Kidney (tissue), 14 donors: Measurements from ENCODE around the gene NTNG2. TPM values are rescaled to one million over a fixed set of nuclear protein-coding genes. Genes with fewer than 3 reads are reported as not detected.

Experiments used
- DNase-seq, 5 donors: peaks; one replicate each; pipeline ENCODE4 v3.0.0-alpha.2; 2013 to 2020
- FAIRE-seq: peaks from 2 replicates; lab custom pipeline; 2012; peaks lifted over from hg19 to GRCh38; lab: Jason Lieb, UNC
- H3K27ac ChIP-seq, 2 donors: one replicate each; pipeline ENCODE4 v1.7.0; 2013; ENCODE audit warnings: low read depth in 2 of 2, low read length in 2 of 2, inconsistent platforms in 1 of 2
- H3K27me3 ChIP-seq: one replicate; pipeline ENCODE4 v1.7.1; 2013; ENCODE audit warnings: low read length, inconsistent platforms; ENCODE audit not compliant: control insufficient read depth, insufficient read depth
- H3K36me3 ChIP-seq, 3 donors: one replicate each; pipeline versions ENCODE4 v1.7.0 to v1.7.1; 2013; ENCODE audit warnings: low read length in 3 of 3, control low read depth in 1 of 3, inconsistent platforms in 1 of 3; ENCODE audit not compliant: insufficient read depth in 3 of 3, control insufficient read depth in 2 of 3
- H3K4me1 ChIP-seq, 3 donors: one replicate each; pipeline versions ENCODE4 v1.7.0 to v1.7.1; 2013; ENCODE audit warnings: low read length in 3 of 3, inconsistent platforms in 1 of 3, low read depth in 1 of 3; ENCODE audit not compliant: control insufficient read depth in 2 of 3, insufficient read depth in 2 of 3
- H3K4me3 ChIP-seq, 3 donors: one replicate each; pipeline versions ENCODE4 v1.7.0 to v1.8.1; 2013; ENCODE audit warnings: low read length in 3 of 3, control low read depth in 1 of 3, inconsistent platforms in 1 of 3
- H3K9ac ChIP-seq, 3 donors: one replicate each; pipeline versions ENCODE4 v1.7.0 to v1.7.1; 2013; ENCODE audit warnings: low read length in 3 of 3, control low read depth in 1 of 3, inconsistent platforms in 1 of 3
- H3K9me3 ChIP-seq, 3 donors: one replicate each; pipeline versions ENCODE4 v1.7.0 to v1.7.1; 2013; ENCODE audit warnings: low read length in 3 of 3, control low read depth in 1 of 3, inconsistent platforms in 1 of 3; ENCODE audit not compliant: control insufficient read depth in 2 of 3, insufficient read depth in 1 of 3
- CTCF ChIP-seq: IDR thresholded peaks from 3 replicates; pipeline ENCODE4 v1.5.1; 2012; ENCODE audit warnings: mild to moderate bottlenecking, moderate library complexity, borderline replicate concordance; ENCODE audit not compliant: insufficient read depth; ENCODE audit errors: extremely low read depth
- intact Hi-C: fragments of 100-400 bp; cut with DNase I; formaldehyde crosslinking; loops from one replicate; pipeline ENCODE4 v1.11.1; 2022
- polyA plus RNA-seq: library from polyadenylated mRNA; stranded (reverse); fragments of 350-450 nt; fragmentation: Illumina TruSeq; extraction: RNeasy Lipid Tissue Mini Kit (QIAGEN cat#74804); gene quantifications from one replicate; pipeline ENCODE4 v1.2.3, GENCODE V29; 2014; ENCODE audit warnings: low read depth, low replicate concordance; ENCODE audit not compliant: insufficient read depth
- total RNA-seq: library from RNA; stranded (reverse); fragmentation: NEBNext Ultra II Directional; extraction: Animal tissue kit (Norgen Biotek cat#: 25700); gene quantifications from one replicate; pipeline ENCODE4 v1.2.1, GENCODE V29; 2021
- donor health status: control.
- donor health status: control.
- donor health status: control.
- donor health status: control.
- donor health status: control.
- donor health status: DM: yes; HTN: yes; CAD: no.
- donor health status: Normal renal cell carcinoma (clear cell type).

Gene NTNG2
- total and polyA plus RNA-seq, 2 donors from 2014 or later: 0.54 to 2.2 TPM

DNA sequence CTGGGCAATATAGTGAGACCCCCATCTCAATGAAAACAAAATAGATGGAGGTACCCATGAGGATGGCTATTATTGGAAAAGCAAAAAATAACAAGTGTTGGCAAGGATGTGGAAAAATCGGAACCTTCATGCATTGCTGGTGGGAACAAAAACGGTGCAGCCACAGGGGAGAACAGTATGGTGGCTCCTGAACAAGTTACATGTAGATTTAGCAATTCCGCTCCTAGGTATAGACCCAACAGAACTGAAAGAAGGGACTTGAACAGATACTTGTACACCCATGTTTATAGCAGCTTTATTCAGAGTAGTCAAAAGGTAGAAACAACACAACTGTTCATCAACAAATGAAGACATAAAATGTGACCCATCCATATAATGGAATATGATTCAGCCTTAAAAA, 43.0 kb downstream of the NTNG2 start:
- Histone ChIP-seq H3K4me3 (no peak overlapping the region), H3K4me1 (no peaks in the 10 kb centered on the region), H3K27me3 (no peaks in the 10 kb centered on the region), H3K27ac (no peak overlapping the region), H3K36me3 (no peaks in the 10 kb centered on the region), H3K9me3 (peaks cover 0 to 5% (median 3%) of the 10 kb centered on the region in 3 donors), H3K9ac (no peak overlapping the region)
- intact Hi-C loops: no loop called here
- FAIRE-seq (no peak), DNase-seq (no peak)
- no peak for TF ChIP-seq CTCF

- DNase-seq (no peak), FAIRE-seq (no peak)
- H3K27me3 ChIP-seq: no peaks in the 10 kb centered on the region
- no peak overlapping the region for H3K27ac ChIP-seq
- peaks cover 0 to 5% (median 3%) of the 10 kb centered on the region in 3 donors for H3K9me3 ChIP-seq
- no peaks in the 10 kb centered on the region for H3K4me1 ChIP-seq
- intact Hi-C loops: no loop called here
- no peak overlapping the region for H3K9ac ChIP-seq
- no peak overlapping the region for H3K4me3 ChIP-seq
- no peaks in the 10 kb centered on the region for H3K36me3 ChIP-seq
- TF ChIP-seq CTCF: no peak
These were observed 45.4 kb downstream of the NTNG2 start for GRCh38 chr9:132207215-132207614.

GRCh38 chr9:132207839-132208615, 46.2 kb downstream of the NTNG2 start:
- no peak for TF ChIP-seq CTCF
- Histone ChIP-seq H3K4me3 (no peak overlapping the region), H3K27ac (no peak overlapping the region), H3K4me1 (no peaks in the 10 kb centered on the region), H3K36me3 (no peaks in the 10 kb centered on the region), H3K9me3 (peaks cover 0 to 5% (median 3%) of the 10 kb centered on the region in 3 donors), H3K9ac (no peak overlapping the region), H3K27me3 (no peaks in the 10 kb centered on the region)
- intact Hi-C loops: no loop called here
- FAIRE-seq: no peak
- DNase-seq: no peak
